Measurements from ENCODE around the gene KLHL33. TPM values are rescaled to one million over a fixed set of nuclear protein-coding genes. Genes with fewer than 3 reads are reported as not detected.

The KLHL33 gene
- total and polyA plus RNA-seq, 10 of the 15 experiments (the other 5 are each of a cell fraction or from before 2014, with no cell fraction given), result 0.01 to 0.16 (median 0.04) TPM; not detected in 5

DNA sequence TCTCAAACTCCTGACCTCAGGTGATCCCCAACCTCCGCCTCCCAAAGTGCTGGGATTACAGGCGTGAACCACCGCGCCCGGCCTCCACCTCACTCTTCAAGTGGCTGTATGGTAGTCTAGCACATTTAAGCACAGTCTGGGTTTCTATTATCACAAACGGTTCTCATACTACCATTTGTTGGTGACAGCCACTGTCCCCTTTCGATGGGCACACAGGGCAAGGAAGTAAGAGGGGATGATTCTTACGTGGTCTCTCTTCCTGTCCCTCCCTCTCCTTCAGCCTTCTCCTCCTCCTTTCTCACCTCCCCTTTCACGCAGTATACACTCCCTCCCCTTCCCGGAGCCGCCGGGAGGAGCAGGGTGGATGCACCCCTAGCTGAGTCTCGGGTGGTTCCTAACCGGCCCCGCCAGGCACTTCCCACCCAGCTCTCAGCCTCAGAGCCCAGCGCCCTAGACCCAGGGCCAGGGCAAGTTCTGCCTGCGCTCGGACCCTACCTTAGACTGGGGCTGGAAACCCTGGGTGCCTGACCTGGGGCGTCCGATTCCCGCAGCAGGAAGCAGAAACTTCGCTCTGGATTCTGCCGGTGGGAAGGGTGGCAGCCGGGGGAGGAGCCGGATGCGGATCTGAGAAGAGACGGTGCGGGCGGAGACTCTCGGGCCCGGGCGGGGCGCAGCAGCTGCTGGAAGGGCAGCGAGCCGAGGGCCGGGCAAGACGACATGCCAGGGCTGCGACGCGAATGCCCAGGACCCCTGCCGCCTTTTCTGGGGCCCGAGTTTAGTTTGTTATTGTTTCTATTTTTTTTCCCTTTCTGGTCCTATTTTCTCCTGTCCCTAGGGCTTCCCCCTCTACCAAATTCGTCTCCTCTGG, 22.9 kb downstream of the KLHL33 start, which contains the start of gene TEP1 (continued):
- TF ChIP-seq ESRRA (IDR thresholded peaks at IDR 0.05; ENCODE audit: low read length) (0 out of 2 replicates have a peak, but pooled peaks have one; percentile 18), CHD4 (IDR thresholded peaks at IDR 0.05) (no peak), ZBED1 (IDR thresholded peaks at IDR 0.05; ENCODE audit: borderline replicate concordance) (no peak), MEF2A (IDR thresholded peaks at IDR 0.05; ENCODE audit: insufficient read depth, low read depth, low read length) (no peak), POLR2AphosphoS5 (IDR thresholded peaks at IDR 0.05; ENCODE audit: low read length) (peak; percentile 31; the same call in 1 of the 2 replicates), NFYB (IDR thresholded peaks at IDR 0.05; ENCODE audit: insufficient read depth, low read depth, low read length) (no peak), BACH1 (IDR thresholded peaks at IDR 0.05; ENCODE audit: borderline replicate concordance) (0 out of 2 replicates have a peak, but pooled peaks have one; percentile 21), CBFB (IDR thresholded peaks at IDR 0.05; ENCODE audit: low read depth) (0 out of 2 replicates have a peak, but pooled peaks have one; percentile 18), SUPT20H (IDR thresholded peaks at IDR 0.05; ENCODE audit: borderline replicate concordance, control insufficient read depth, low read depth, low read length) (no peak), PAX8 (IDR thresholded peaks at IDR 0.05) (no peak), SIN3A (IDR thresholded peaks at IDR 0.05; ENCODE audit: low read depth, low read length) (no peak; the same call in none of the 2 replicates), TCF3 (IDR thresholded peaks at IDR 0.05; ENCODE audit: borderline replicate concordance, insufficient read depth, low read depth, low read length) (peak; percentile 86; the same call in 1 of the 2 replicates), HDGF (IDR thresholded peaks at IDR 0.05) (no peak)

Measured in GM12878 (cell line).